Stimulated activated CD4-positive, alpha-beta T cell treated with anti-CD3 and anti-CD28 coated beads, Interleukin-15, amount 100 ng/mL, for 48 hours (primary cell): ENCODE data around the gene SLC22A12.
"Not testable (repeated sequence)": the region's sequence is repeated elsewhere in the genome, so short reads cannot be mapped to it uniquely, and the experiment has no call there.

ENCODE experiments used
- DNase-seq, 2 donors: peaks; one replicate each; pipeline ENCODE4 v3.0.0-alpha.2; 2020; ENCODE audit warnings: low read depth in 2 of 2

The SLC22A12 gene

GRCh38 chr11:64585150-64585549, 5.9 kb upstream of the SLC22A12 start:
- no peak for DNase-seq

- DNase-seq, result no peak
Observed at GRCh38 chr11:64586366-64586765, 4.7 kb upstream of the SLC22A12 start.

GRCh38 chr11:64588701-64589100, 2.3 kb upstream of the SLC22A12 start:
- no peak for DNase-seq

GRCh38 chr11:64591257-64592233, 525 bp downstream of the SLC22A12 start:
- no peak for DNase-seq

GRCh38 chr11:64592234-64592615, 1.2 kb downstream of the SLC22A12 start:
- no peak for DNase-seq

- DNase-seq, result no peak
Observed at GRCh38 chr11:64592656-64593055, 1.6 kb downstream of the SLC22A12 start.

GRCh38 chr11:64593156-64594105, 2.4 kb downstream of the SLC22A12 start:
- DNase-seq, result no peak

- DNase-seq, result no peak
Observed at GRCh38 chr11:64594159-64594939, 3.3 kb downstream of the SLC22A12 start.

GRCh38 chr11:64595922-64596321, 4.9 kb downstream of the SLC22A12 start:
- DNase-seq, result not testable (repeated sequence)

- DNase-seq, result no peak
Observed at GRCh38 chr11:64597671-64598101, 6.7 kb downstream of the SLC22A12 start.

GRCh38 chr11:64598106-64598796, 7.2 kb downstream of the SLC22A12 start:
- DNase-seq, result no peak

GRCh38 chr11:64598797-64599697, 8.0 kb downstream of the SLC22A12 start:
- DNase-seq, result no peak

- DNase-seq, result no peak
Observed at GRCh38 chr11:64599698-64600211, 8.7 kb downstream of the SLC22A12 start.

GRCh38 chr11:64600281-64600992, 9.4 kb downstream of the SLC22A12 start:
- no peak for DNase-seq

GRCh38 chr11:64601605-64602465, 10.8 kb downstream of the SLC22A12 start:
- no peak for DNase-seq

GRCh38 chr11:64602466-64603070, 11.5 kb downstream of the SLC22A12 start:
- DNase-seq, result no peak

- no peak for DNase-seq
Observed at GRCh38 chr11:64603411-64604110, 12.5 kb downstream of the SLC22A12 start.
